HG03571 (cell line): ENCODE measurements around the gene LRIT1.
"Not testable (repeated sequence)": the region's sequence is repeated elsewhere in the genome, so short reads cannot be mapped to it uniquely, and the experiment has no call there.

Experiments used
- ATAC-seq: cut with Tn5 transposase; IDR thresholded peaks from one replicate; pipeline ENCODE4 v1.9.1; 2021; ENCODE audit not compliant: unreplicated experiment

LRIT1 gene

DNA sequence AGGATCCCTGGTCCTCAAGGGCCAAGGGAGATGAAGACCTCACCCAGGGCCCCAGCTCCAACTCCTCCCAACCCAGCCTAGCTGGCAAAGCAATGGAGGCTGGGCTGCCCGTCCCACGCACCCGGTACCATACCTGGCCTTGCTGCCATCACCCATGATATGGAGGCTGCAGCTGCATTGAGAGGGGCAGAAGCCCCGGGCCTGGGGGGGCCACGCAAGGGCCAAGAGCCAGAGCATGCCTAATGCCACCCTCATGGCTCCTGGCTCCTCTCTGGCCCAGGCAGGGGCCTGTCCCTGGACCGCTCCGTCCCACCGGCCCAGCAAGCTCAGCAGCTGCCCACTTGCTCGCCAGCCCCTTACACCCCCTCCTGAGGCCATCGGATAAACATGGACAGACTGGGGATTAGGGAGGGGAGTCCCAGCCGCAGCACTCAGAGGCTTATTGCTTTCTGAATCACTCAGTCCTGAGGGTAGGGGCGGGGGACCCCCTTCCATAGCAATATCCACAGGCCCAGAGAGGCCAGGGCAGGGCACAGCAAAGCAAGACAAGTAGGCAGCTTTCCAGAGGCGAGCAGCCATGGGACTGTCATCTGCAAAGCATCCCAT lies at the start of gene LRIT1:
Gene LRIT1, minus strand, starts transcription at position 362 of the 606 bp plus-strand sequence. Its CDS starts 107 bp downstream, at position 255.
- ATAC-seq = no peak

GRCh38 chr10:84290235-84290634 lies 48.9 kb upstream of the LRIT1 start:
- ATAC-seq = no peak

DNA sequence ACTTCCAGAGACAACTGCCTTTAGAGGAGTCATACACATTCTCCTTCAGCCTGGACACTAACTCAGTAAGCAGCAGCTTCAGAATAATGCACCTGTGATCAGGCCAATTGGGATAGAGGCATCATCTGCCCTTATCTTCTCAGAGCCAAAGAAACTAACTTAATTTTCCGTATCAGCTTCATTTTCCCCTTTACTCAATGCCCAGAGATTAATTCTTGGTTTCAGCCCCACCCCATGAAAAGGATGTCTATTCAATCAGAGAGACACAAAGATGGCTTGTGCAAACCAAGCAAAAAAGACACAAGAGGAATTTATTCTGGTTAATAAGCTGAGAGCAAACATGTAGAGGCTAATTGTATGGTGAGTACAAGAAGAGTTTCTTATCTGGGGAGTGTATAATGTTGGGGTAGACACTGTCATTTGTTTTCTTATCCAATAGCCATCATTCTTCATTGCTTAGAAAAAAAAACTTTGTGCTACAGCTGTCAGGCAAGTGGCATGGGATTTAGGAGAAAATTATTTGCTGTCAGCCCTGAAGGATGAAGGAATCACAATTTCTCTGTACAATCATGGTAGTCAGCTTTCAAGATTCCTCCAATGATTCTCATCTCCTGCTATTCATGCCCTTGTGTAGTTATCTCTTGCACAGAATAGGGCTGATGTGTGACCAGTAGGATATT lies 48.3 kb upstream of the LRIT1 start:
- ATAC-seq = no peak

- no peak for ATAC-seq
Observed at GRCh38 chr10:84288151-84288550, 46.8 kb upstream of the LRIT1 start.

GRCh38 chr10:84286695-84287094 lies 45.3 kb upstream of the LRIT1 start:
- no peak for ATAC-seq

DNA sequence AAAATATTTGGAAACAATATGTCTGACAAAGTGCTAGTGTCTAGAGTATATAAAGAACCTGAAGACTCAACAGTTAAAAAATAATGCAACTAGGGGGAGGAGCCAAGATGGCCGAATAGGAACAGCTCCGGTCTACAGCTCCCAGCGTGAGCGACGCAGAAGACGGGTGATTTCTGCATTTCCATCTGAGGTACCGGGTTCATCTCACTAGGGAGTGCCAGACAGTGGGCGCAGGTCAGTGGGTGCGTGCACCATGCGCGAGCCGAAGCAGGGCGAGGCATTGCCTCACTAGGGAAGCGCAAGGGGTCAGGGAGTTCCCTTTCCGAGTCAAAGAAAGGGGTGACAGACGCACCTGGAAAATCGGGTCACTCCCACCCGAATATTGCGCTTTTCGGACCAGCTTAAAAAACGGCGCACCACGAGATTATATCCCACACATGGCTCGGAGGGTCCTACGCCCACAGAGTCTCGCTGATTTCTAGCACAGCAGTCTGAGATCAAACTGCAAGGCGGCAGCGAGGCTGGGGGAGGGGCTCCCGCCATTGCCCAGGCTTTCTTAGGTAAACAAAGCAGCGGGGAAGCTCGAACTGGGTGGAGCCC lies 38.6 kb upstream of the LRIT1 start:
- not testable (repeated sequence) for ATAC-seq

DNA sequence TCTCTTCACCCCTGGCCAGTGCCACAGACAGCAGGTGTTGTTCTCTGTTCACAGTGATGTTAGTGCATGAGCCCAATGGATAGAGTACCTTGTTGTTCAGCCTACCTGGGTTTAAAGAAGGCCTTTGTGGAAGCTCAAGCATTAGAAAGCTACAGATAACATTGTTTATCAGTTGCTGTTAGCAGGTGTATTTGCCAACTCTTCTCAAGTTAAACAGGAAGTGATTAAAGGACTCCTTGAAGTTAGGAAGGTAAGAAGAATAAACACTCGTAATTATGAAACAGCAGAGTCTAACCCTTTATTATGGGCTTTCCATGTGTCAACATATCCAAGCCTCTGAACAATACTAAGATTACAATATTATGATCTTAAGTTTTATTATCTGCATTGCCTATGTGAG lies 29.4 kb upstream of the LRIT1 start:
- ATAC-seq = no peak

DNA sequence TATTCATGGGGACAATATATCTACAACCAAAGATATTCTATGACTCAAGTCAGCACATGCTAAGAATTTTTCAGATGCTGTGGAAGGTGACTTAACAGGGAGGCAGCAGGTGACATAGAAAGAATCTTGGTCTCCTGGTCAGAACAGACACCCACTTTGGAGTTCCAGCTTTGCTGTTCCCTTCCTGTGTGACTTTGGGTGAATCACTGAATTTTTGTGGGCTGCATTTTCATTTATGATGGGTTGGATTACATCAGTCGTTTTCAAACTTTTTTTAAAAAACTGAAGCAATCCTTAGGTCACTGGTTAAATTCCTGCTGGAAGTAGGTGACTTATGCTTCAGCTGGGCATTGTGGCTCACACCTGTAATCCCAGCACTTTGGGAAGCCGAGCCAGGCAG lies 28.4 kb upstream of the LRIT1 start:
- ATAC-seq = no peak

DNA sequence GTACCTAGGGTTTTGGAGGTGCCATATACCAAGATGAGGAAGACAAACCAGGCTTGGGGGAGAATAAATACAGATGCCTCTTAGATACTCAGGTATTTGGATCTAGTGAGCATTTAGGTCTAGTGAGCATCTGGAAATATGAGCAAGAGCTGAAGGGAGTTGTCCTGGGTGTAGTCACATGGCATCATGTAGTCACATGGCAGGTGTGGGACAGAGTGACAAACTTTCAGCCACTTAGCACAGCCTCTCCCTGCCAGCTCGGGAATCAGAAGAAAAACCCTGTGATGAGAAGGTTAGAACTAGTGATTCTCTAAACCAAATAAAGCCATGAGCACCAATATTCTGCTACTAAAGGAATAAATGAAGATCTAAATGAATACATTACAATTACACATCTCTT lies 27.8 kb upstream of the LRIT1 start:
- no peak for ATAC-seq

DNA sequence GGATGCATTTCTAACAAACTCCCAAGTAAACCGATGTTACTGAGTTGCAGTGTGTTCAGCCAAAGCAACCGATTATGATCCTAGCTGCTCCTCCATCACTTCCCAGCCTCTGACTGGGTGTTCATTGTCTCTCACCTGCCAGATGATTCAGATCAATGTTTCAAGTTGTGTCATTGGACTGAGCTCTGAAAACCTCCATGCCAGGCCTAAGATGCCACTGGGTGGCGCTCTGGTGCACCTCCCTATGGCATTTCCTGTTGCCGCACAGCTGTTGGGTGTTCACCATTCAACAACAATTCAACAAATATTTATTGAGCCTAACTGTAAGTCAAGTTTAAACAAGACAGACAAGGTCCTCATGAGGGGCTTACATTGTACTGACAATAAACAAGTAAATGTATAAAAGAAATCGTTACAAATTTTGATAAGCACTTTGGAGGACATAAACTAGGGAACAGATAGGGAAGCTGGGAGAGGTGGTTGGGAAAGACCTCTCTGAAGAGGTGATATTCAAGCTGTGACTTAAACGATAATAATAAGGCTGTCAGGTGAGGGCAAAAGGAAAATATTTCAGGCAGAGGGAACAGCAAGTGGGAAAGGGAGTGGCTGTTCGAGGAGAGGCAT lies 26.3 kb upstream of the LRIT1 start:
- no peak for ATAC-seq

GRCh38 chr10:84265418-84265817 lies 24.1 kb upstream of the LRIT1 start:
- no peak for ATAC-seq

GRCh38 chr10:84264611-84265141 lies 23.3 kb upstream of the LRIT1 start:
- ATAC-seq = peak; percentile 94

- no peak for ATAC-seq
Observed at GRCh38 chr10:84263716-84264115, 22.4 kb upstream of the LRIT1 start.

GRCh38 chr10:84262190-84262956 lies 21.0 kb upstream of the LRIT1 start:
- ATAC-seq = no peak

DNA sequence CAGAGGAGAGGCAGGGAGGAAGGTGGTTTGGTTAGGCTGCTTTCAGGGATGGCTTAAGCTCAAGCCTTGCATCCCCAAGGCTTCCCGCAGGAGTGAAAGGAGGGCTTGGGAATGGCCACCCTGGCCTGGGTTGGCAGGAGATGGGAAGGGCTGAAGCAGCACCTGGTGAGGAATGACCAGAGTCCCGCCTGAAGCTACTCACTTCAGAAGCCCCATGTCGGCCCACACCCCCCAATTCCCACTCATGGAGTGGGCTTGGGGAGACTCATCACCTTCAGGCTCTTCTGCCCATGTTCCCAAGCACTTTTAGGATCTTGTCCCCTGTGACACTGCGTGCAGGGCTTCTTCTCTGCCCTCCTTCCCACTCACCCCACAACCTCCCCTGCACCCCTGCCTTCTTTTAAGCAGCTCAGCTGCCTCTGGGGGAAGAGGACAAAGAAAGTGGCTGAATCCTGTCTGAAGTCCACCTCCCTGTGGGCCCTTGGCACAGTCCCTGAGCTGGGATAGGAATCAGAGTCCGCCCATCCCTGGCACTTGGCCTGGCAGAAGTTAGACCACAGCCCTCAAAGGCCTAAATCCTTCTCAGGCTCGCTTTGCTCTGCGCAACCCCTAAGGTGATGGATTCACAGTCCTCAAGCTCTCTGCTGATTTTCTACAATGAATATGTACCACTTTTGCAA lies 20.0 kb upstream of the LRIT1 start:
- ATAC-seq = no peak

DNA sequence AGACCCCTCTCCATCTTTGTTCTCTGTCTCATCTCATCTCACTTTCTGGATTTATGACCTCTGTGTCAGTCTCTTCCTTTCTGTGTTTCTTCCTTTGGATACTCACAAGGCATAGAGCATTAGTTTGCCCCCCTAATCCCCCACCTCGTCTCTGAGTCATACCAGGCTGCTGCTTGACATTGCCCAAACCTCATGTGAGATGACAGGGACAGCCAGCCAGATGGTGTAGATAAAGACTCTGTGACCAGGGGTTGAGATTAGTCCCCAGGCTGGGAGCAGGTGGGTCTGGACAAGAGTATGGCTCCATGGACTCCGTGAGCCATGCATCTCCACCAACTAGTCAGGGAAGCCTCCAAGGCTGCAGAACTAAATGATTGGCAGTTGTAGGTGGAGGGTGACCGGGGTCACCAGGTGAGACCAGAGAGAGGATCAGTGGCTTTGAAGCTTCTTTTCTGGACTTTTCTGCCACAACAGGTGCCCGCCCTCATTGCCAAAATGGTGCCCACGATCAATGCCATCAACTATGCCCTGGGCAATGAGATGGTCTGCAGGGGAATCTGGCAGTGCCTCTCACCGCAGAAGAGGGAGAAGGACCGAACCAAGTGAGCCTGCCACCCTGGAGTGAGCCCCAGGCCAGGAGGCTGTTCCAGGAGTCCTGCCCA lies 16.8 kb upstream of the LRIT1 start:
- ATAC-seq = no peak

- ATAC-seq = no peak
Observed at GRCh38 chr10:84257343-84258020, 16.1 kb upstream of the LRIT1 start.

DNA sequence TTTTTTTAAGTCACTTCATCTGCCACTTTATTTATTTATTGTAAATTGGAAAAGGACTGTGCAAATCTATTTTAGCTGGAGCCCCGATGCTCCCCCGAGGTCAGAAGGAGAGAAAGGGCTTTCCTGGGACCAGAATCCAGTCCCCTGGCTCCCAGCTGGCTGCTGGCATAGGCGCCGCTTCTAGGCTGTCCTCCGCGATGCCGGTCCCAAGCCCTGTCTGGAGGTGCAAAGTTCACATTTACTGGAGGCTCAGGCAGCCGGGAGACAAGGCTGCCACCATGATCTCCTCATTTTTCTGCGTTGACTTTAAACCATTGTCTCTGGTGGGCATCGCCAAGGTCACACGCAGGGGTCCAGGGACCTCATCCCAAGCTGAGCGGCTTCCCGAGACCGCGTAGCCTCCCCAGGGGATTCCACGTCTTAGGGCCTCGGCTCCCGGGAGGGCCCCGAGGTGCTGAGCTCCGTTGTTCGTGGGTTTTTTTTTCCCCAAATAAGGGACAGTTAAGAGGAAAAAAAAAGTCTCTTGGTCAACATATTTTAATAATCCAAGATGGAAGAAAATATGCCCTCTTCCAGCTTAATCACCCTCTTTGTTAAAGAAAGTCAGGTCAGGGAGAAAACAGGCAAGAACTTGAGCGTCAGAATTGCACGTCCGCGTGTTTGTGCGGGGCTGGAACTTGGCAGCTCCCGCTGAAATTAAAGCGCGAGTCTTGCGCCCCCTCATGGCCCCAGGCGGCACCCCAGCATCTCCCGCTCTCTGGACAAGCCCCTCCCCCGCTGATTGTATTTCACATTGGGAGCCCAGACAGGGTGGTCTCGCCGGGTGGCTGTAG lies 15.4 kb upstream of the LRIT1 start:
- ATAC-seq = no peak
